HFF-Myc (cell line): ENCODE data around the gene SYTL3.
"Not testable (repeated sequence)": the region's sequence is repeated elsewhere in the genome, so short reads cannot be mapped to it uniquely, and the experiment has no call there.

Experiments
- DNase-seq: peaks from one replicate; pipeline ENCODE4 v3.0.0-alpha.2; 2011; ENCODE audit warnings: low read depth; ENCODE audit errors: extremely low read depth
- H3K4me3 ChIP-seq: replicated peaks from 2 replicates; pipeline ENCODE4 v1.5.1; 2011; ENCODE audit warnings: low read depth, mild to moderate bottlenecking, control low read depth, low read length
- TF ChIP-seq, protein P1 (sequence below): IDR thresholded peaks from 2 replicates; pipeline ENCODE4 v1.5.1; 2012; ENCODE audit warnings: mild to moderate bottlenecking, low read depth, low read length, control low read depth; ENCODE audit errors: missing control alignments

The SYTL3 gene

DNA sequence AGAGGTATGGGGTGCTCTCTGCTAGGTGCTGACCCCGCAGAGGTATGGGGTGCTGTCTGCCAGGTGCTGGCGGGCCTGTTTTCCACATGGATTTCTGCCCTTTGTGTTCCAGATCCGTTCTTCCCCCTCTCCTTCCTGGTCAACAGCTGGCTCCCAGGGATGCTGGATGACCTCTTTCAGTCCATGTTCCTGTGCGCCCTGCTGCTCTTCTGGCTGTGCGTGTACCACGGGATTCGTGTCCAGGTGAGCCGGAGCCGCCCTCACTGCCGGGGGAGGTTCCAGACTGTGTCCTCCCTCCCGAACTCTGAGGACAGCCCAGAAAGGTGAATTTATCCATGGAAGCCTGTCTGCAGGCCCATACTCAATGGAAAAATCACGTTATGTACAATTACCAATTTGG, 41.6 kb upstream of the SYTL3 start:
- no peak overlapping the region for H3K4me3 ChIP-seq
- DNase-seq, result no peak
- TF ChIP-seq, protein P1, sequence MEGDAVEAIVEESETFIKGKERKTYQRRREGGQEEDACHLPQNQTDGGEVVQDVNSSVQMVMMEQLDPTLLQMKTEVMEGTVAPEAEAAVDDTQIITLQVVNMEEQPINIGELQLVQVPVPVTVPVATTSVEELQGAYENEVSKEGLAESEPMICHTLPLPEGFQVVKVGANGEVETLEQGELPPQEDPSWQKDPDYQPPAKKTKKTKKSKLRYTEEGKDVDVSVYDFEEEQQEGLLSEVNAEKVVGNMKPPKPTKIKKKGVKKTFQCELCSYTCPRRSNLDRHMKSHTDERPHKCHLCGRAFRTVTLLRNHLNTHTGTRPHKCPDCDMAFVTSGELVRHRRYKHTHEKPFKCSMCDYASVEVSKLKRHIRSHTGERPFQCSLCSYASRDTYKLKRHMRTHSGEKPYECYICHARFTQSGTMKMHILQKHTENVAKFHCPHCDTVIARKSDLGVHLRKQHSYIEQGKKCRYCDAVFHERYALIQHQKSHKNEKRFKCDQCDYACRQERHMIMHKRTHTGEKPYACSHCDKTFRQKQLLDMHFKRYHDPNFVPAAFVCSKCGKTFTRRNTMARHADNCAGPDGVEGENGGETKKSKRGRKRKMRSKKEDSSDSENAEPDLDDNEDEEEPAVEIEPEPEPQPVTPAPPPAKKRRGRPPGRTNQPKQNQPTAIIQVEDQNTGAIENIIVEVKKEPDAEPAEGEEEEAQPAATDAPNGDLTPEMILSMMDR, result no peak

DNA sequence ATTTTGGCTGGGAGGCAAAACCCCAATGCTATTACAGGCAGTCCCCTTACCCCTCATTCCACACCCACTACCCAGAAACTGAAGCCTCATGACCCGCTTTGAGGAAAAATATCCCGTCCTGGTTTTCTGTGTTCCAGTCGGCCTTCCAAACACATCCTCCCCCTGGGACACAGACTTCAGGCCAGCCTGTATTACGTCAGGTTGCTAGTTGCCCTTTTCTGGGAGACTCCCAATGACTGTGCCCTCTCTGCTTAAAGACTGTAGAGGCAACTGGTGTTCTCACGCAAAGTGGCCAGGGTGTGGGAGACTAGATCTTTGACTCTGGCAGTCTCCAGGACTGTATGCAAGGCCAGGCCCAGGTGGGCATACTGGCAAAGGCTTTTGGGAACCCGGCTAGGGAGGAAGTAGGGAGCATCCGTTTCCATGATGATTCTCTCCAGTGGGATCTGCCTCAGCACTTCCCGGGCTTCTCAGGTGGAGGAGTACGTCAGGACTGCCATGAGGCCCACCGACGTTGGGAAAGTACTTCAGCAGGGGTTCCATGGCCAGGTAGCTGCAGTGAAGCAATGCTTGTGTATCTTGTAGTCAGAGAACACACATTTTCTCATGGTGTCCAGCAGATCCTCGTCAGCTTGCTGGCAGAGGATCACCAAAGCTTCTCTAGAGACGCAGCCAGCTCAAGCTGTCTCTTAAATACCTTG, 40.2 kb upstream of the SYTL3 start:
- TF ChIP-seq, protein P1, result no peak
- no peak for DNase-seq

DNA sequence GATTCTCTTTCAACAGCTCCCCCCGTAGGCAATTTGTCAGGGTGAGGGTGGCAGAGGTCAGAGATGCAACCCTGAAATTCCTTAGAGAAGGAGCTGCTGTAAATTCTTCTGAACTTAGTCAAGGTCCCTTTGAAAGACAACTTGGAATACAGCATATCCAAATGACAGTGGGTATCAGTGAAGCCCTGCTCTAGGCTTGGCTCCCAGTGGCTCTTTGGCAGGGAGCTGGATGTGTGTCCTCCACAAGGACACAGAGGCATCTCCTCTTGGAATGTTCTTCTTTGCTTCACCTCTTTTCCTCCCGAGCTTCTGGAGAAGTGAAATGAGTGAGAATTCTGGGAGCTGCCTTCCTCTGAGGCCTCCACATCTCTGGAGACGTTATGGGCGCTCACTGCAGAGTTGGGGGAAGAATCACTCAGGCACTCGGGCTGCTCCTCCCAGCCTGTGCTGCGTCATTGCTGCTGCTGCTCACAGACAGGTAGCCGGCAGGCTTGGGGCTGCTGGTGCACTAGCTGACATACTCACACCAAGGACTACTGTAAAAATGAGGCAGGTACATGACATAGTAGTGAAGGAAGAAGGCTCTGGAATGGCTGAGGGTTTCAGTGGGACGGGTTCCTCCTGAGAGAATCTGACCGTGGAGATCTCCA, 39.4 kb upstream of the SYTL3 start:
- no peak for DNase-seq
- no peak overlapping the region for H3K4me3 ChIP-seq
- TF ChIP-seq, protein P1, result no peak

More for the DNA sequence above, 40.2 kb upstream of the SYTL3 start:
- H3K4me3 ChIP-seq, result no peak overlapping the region

DNA sequence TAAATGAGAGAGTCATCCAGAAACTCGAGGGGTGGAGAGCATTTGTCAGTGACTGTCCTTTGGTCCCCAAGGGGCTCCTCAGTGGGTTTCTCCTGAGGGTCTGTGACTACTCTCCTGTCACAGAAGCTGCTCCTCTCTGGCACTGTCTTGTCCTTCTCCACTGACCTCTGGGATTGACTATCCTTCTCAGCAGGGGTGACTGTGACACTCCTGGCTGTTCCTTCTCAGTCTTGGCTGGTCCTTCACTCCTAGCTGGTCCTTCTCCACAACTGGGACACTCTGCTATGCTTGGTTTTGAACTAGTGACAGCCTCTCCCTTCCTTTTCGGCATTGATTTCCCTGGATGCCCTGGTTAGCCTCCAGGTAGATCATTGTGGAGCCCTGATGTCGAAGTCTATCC, 38.8 kb upstream of the SYTL3 start:
- TF ChIP-seq, protein P1, result no peak
- no peak for DNase-seq
- no peak overlapping the region for H3K4me3 ChIP-seq

DNA sequence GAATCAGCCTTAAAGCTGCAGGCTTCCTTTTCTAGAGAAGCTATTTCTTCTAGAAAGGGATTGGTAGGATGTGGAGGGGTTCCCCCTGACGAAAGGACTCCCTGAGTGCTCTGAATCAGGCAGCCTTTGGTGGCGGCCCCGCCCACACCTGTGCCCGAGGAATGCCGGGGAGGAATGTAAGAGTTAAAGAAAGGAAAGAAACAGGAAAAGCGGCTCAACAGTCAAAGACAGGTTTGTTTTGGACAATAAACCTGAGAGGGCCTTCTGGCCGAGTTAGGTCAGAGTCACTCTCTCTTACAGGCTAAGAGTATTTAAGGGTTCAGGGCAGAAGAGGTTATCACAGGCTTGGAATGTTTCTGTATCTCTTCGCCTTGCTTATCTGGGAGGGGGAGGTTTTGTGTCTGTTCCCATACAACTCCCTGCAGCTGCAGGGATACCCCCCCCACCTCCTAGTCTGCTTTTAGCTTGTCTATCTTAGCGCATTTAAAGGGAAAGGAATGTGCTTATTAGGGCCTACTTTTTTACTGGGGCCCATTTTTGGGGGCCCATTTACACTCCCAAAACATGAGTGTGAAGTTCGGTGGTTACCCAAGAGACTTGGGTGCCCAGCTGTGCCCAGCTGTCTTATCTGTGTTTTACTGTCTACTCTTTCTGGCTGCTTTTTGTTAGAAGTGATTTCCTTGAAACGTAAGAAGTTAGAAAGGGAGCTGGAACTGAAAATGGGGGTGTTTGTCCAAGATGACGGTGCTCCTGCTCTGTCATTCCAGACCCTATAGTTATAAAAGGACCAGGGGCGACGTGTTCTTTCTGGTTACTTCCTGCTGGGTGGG, 38.1 kb upstream of the SYTL3 start:
- TF ChIP-seq, protein P1, result no peak
- DNase-seq, result no peak
- H3K4me3 ChIP-seq, result no peak overlapping the region

- not testable (repeated sequence) for H3K4me3 ChIP-seq, DNase-seq
Observed at GRCh38 chr6:158614606-158615005, 35.2 kb upstream of the SYTL3 start.

DNA sequence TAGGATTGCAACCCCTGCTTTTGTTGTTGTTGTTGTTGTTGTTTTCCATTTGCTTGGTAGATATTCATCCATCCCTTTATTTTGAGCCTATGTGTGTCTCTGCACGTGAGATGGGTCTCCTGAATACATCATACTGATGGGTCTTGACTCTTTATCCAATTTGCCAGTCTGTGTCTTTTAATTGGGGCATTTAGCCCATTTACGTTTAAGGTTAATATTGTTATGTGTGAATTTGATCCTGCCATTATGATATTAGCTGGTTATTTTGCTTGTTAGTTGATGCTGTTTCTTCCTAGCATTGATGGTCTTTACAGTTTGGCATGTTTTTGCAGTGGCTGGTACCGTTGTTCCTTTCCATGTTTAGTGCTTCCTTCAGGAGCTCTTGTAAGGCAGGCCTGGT, 31.6 kb upstream of the SYTL3 start:
- DNase-seq, H3K4me3 ChIP-seq: not testable (repeated sequence)
